T47D (cell line): ENCODE data around the gene PLXNA2.

Experiments
- DNase-seq, 2 experiments: peaks; one replicate each; pipeline versions ENCODE4 v3.0.0 to v3.0.0-alpha.2; 2011 to 2012; ENCODE audit warnings: low read depth in 1 of 2, low spot score in 1 of 2
- JUND ChIP-seq: IDR thresholded peaks from 2 replicates; pipeline ENCODE4 v1.6.1; 2012; ENCODE audit warnings: low read depth
- in situ Hi-C: cut with HindIII; loops from 2 replicates; pipeline ENCODE4 v1.10.0; 2016; ENCODE audit warnings: low sequenced_read_pairs, low pct_unique_long_range_greater_than_20kb

PLXNA2 gene

DNA sequence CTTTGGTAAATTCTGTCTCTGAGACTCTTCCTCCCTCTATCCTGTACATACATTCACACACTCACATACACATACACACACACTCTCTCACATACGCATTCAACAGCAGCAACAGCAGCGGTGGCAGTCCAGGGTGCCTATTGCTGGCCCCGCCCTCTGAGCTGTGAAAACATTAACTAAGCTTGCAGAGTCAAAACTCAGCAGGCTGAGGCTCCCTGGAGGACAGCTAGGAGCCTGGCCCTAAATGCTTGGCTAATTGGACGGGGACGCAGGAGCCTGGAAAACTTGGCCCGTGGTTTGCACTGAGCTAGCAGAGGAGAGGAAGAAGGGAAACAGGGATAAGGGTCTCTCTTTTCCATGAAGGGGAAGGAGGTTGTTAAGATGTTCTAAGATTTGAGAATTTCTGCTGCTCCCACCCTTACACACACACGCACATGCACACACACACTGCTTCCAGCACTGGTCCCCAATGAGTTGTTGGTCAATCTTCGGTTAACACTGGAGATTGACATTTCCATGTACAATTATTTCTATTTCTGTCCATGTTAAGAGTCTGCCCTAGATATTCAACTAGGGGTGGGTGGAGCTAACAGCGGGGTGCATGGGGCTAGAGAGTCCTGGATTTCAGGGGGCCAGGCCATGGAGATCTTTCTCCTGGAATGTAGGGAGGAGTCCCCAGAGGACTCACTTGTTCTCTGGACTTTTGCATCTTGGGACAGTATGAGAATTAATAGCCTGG lies 94.2 kb downstream of the PLXNA2 start:
- in situ Hi-C loops: no loop called here
- no peak for TF ChIP-seq JUND
- no peak for DNase-seq

DNA sequence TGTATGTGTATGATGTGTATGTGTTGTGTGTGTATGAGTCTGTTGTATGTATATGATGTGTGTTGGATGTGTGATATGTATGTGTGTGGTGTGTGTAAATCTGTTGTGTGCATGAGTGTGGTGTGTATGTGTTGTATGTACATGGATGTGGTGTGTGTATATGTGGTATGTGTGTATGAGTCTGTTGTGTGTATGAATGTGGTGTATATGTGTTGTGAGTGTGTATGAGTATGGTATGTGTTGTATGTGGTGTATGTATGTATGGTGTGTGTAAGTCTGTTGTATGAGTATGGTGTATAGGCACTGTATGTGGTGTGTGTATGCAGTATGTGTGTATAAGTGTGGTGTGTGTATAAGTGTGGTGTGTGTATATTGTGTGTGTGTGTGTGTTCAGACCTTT lies 95.0 kb downstream of the PLXNA2 start:
- no peak for TF ChIP-seq JUND
- in situ Hi-C loops: no loop called here
- no peak for DNase-seq

DNA sequence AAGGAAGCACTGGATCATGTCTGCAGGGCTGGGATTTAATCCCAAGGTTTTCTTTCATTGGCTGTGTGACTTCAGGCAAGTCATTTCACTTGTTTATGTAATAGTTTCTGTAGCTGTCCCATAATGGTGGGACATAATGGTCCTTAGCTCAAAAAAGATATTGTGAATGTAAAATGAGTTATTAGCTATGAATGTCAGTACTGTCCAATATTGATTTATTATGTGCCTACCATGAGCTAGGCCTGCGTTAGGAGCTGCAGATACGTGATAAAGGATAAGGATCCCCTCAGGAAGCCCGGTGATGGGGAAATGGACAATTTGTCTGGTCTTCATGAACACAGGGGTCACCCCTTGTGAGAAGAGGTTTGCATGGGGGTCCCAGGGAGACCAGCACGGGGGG lies 95.8 kb downstream of the PLXNA2 start:
- no peak for DNase-seq
- in situ Hi-C loops: no loop called here
- no peak for TF ChIP-seq JUND

DNA sequence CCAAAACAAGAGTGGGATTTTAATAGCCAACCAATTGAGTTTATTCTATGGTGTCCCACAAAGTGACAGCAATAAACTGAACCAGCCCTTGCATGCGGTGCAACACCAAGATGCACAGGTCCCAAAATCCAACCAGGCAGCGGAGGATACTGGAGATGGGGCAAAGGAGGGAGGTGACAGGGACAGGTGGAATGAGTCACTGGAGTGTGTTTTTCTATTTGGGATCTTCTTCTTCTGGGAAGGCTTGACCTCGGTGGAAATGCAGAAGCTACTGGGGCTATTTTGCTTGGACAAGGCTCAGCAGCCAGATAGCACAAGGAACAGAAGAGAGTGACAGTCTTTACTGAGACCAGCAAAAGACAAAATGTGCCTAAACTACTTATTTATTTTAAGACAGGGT lies 97.5 kb downstream of the PLXNA2 start:
- in situ Hi-C loops: no loop called here
- no peak for TF ChIP-seq JUND
- no peak for DNase-seq

DNA sequence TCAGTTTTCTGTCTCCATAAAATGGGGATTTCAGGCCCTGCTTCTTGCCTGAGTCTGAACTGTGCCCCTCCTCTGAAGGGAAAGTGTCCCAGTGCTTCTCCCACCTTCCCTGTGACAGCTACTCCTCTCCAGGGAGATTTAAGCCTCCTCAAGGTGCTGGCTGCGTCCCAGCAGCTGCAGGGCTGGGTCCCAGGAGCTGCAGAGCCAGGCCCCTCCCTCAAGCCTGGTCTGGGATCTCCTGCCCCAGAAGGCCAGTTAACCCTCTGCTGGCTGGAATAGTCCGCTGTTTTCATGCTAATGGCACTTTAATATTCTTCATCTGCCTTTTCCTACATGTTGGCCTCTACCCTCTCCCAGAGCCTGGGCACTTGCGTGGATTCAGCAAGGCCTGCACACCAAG lies 99.0 kb downstream of the PLXNA2 start:
- DNase-seq: no peak
- TF ChIP-seq JUND: no peak
- in situ Hi-C loops: no loop called here

DNA sequence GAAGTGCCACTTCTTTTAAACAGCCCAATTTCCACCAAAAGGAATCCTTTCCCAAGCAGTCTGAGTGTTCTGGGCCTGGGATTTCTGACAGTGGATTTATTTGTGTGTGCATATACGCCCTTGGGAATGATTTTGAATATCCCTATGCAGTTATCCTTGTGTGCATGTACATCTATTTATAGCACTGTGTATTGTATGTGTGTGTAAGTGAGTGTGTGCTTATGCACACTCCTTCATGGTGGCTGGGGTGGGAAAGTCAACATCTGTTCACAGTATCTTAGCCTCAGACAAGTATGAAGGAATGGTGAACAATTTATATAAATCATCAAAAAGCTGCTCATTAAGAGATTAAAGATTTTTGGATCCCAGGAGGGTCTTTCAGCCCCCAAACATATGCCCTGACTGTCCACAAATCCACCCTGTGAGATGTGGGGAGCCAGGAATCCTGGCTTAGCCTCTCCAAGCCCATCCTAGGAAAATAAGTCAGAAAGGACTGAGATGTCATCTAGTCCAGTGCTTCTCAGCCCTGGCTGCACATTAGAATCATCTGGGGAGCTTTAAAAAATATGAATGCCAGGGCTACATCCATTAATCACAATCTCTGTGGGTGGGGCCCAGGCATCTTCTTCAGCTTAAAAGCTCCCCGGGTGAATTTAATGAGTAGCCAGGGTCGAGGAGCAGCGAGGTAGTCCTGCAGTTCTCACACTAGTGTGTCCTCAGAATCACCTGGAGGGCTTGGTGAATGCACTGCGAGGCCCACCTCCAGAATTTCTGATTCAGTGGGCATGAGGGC lies 101.4 kb downstream of the PLXNA2 start:
- in situ Hi-C loops: no loop called here

DNA sequence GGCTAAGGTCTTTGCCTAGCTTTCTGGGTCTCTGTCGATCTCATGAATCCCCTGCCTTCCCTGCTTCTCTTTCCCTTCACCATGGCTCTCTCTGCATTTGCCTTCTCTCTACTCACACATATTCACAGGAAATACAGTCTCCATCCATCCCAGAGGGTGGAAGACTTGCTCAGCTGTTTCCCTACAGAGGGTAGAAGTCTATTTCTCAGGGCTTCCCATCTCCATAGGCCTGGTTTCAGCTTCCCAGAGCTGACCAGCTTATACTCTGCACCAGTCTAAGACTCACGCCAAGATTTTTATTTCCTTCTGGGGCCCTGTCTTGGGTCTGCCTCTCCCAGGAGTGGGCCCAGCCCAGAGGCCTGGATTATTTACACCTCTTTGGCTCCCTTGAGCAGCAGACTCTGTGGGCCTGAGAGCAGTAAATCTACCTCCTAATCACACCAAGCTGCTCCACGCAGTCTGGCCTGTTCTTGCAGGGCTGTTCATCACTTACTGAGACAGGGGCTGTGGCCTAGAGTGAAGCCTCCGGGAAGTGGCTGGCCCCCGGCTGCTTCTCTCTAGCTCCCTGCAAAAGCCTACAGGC lies 102.5 kb downstream of the PLXNA2 start:
- DNase-seq: no peak
- no peak for TF ChIP-seq JUND
- in situ Hi-C loops: no loop called here

More for the DNA sequence above, 101.4 kb downstream of the PLXNA2 start:
- no peak for DNase-seq
- TF ChIP-seq JUND: no peak

DNA sequence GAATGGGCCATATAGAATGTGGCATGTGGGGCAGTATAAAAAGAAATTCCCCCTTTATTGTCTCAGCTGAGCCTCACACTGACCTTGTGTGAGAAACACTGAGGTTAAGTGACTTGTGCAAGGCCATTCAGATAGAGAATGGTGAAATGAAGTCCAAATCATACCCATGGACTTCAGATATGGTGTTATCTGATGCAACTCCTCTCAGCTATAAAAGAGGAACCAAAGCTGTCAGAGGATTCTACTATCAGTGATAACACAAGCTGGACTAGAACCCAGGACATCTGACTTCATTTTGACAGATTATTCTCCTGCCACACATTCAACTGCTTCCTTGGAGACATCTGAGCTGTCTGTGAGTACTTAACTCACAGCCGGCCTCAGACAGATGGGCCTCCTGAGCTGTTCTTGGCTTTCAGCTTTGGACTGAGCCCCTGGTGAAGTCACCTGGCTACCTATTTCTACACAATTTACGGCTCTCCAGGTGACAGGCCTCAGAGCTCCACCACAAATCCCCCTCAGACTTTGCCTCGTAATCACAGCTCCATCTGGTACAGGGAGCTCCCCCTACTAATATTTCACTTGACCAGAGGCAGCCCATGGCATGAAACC lies 104.6 kb downstream of the PLXNA2 start:
- no peak for TF ChIP-seq JUND
- no peak for DNase-seq
- in situ Hi-C loops: no loop called here

DNA sequence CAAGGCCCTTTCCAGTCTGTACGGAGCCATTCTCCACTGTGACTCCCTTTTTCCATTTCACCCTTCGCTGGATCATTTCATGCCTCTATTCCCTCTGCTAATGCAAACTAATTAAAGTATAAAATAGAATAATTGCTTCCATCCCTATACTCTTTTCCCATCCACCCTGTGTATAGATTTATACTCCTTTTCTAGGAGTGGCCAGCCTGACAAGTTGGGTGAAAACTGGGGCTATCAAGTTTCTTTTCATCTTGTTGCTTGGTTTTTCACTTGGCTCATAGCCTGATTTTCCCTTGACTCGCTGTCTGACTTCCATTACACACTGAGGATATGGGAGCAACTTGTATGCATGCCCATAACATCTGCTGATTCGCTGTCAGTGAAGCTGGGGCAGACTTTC lies 107.0 kb downstream of the PLXNA2 start:
- no peak for TF ChIP-seq JUND
- in situ Hi-C loops: no loop called here
- no peak for DNase-seq

DNA sequence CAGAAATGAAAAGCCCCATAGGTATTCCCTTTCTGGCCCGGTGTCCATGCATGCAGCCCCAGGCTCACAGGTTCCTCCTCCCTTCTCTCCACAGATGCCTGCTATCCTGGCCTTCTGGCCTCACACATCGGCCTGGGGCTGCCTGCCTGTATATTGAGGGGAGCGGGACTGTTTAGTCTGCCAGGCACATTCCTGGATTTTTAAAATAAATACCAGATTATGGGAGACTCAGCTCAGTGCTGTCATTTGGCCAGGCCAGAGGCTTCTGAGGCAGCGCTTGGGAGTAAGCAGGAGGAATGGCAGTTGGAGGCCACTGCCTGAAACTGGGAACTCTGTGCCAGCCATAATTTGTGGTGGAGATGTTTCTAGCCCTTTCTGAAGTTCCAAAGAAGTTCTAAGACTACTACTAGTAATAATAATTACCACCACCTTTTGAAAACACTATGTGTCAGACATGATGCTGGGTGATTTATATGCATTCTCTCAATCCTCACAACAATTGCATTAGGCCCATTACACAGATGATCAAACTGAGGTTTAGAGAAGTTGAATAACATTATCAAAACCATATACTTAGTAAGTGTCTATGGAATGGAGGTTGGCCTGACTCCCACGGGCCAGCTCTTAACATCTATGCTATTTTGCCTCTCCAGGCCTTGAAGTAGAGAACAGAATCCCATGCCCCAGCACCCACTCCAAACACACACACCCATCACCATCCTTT lies 107.6 kb downstream of the PLXNA2 start:
- TF ChIP-seq JUND: no peak
- DNase-seq: no peak
- in situ Hi-C loops: no loop called here

DNA sequence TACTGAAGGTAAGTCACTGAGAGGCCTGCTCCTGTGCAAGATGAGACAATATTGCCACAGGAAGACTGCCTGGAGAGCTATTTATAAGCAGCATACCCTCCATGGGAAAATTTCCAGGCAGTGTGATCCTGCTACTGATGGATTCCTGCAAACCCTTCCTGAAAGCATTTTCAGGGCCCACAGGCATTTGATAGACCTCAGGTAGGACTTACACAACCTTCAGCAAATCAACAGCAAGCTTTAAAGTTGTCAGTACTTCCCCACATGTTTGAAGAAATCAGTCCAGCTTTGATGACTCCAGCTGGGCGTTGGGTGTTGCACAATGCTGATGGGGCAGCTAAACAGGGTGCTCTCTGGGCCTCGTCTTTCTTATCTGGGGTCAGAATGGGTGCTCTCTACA lies 108.8 kb downstream of the PLXNA2 start:
- no peak for TF ChIP-seq JUND
- no peak for DNase-seq
- in situ Hi-C loops: no loop called here

DNA sequence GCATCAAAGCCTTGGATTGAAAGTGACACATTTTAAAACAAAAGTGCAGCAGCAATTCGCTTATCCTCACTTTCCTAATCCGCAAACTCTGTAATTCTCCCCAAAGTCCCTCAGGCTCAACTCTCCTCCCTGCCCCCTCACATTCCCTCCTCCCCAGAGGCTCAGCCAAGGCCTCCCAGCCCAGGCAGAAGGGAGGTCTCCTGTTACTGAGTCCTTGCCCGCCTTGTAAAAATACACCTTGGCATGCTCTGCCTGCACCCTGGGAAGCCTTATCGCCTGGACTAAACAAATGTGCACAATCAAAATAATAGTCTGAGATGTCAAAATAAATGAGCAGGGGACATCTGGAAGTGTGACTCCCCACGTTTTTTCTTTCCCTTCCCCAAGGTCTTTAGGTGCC lies 109.7 kb downstream of the PLXNA2 start:
- no peak for TF ChIP-seq JUND
- no peak for DNase-seq
- in situ Hi-C loops: no loop called here
